Karpas-422 (cell line): ENCODE measurements around the gene CTDSPL2. TPM values are rescaled to one million over a fixed set of nuclear protein-coding genes. Genes with fewer than 3 reads are reported as not detected.
"Not testable (repeated sequence)": the region's sequence is repeated elsewhere in the genome, so short reads cannot be mapped to it uniquely, and the experiment has no call there.

ENCODE experiments used
- DNase-seq: peaks from one replicate; pipeline ENCODE4 v3.0.0-alpha.2; 2015
- H2AFZ ChIP-seq: fragments of 200-600 bp; sonication (generic); 2 replicates; pipeline ENCODE4 v1.6.1; 2014; ENCODE audit warnings: antibody characterized with exemption, low read length, mixed read lengths
- H3K27ac ChIP-seq: fragments of 200-600 bp; sonication (generic); 2 replicates; pipeline ENCODE4 v1.5.1; 2014; ENCODE audit warnings: mild to moderate bottlenecking, low read length, moderate library complexity
- H3K27me3 ChIP-seq: fragments of 200-600 bp; sonication (generic); 2 replicates; pipeline ENCODE4 v1.6.1; 2014; ENCODE audit warnings: low read length, mixed read lengths
- H3K36me3 ChIP-seq: fragments of 200-600 bp; sonication (generic); 2 replicates; pipeline ENCODE4 v1.6.1; 2014; ENCODE audit warnings: low read length, mixed read lengths; ENCODE audit not compliant: insufficient read depth
- H3K4me1 ChIP-seq: fragments of 200-600 bp; sonication (generic); 2 replicates; pipeline ENCODE4 v1.6.1; 2014; ENCODE audit warnings: mild to moderate bottlenecking, low read length, mixed read lengths
- H3K4me2 ChIP-seq: fragments of 200-600 bp; sonication (generic); 2 replicates; pipeline ENCODE4 v1.6.1; 2014; ENCODE audit warnings: low read length, low read depth, mild to moderate bottlenecking; ENCODE audit not compliant: poor library complexity, severe bottlenecking
- H3K4me3 ChIP-seq: fragments of 200-600 bp; sonication (generic); 2 replicates; pipeline ENCODE4 v1.5.1; 2014; ENCODE audit warnings: mild to moderate bottlenecking, antibody characterized with exemption, low read length, mixed read lengths
- H3K79me2 ChIP-seq: fragments of 200-600 bp; sonication (generic); 2 replicates; pipeline ENCODE4 v1.6.1; 2014; ENCODE audit warnings: mild to moderate bottlenecking, low read length, mixed read lengths
- H3K9ac ChIP-seq: fragments of 200-600 bp; sonication (generic); 2 replicates; pipeline ENCODE4 v1.6.0; 2014; ENCODE audit warnings: low read length
- H3K9me2 ChIP-seq: fragments of 200-600 bp; sonication (generic), shearing (Covaris generic); replicated peaks from 2 replicates; pipeline ENCODE4 v1.6.0; 2014; ENCODE audit warnings: mild to moderate bottlenecking, low read length, moderate library complexity; ENCODE audit not compliant: insufficient read depth
- H3K9me3 ChIP-seq: fragments of 300-700, 200-600 bp; sonication (generic); 2 replicates; pipeline ENCODE4 v1.6.1; 2014; ENCODE audit warnings: low read length, mixed read lengths
- H4K20me1 ChIP-seq: fragments of 200-600 bp; sonication (generic); 2 replicates; pipeline ENCODE4 v1.6.1; 2014; ENCODE audit warnings: mild to moderate bottlenecking, antibody characterized with exemption, low read length, low read depth; ENCODE audit not compliant: insufficient read depth
- total RNA-seq: library from RNA; depleted of rRNA; stranded (reverse); fragments of >200 nt; shearing (Covaris generic); gene quantifications from 2 replicates; pipeline ENCODE4 v1.2.3, GENCODE V29; 2014; ENCODE audit warnings: low replicate concordance

CTDSPL2 gene
- total RNA-seq, 1 experiment from 2014 or later: 136 TPM

DNA sequence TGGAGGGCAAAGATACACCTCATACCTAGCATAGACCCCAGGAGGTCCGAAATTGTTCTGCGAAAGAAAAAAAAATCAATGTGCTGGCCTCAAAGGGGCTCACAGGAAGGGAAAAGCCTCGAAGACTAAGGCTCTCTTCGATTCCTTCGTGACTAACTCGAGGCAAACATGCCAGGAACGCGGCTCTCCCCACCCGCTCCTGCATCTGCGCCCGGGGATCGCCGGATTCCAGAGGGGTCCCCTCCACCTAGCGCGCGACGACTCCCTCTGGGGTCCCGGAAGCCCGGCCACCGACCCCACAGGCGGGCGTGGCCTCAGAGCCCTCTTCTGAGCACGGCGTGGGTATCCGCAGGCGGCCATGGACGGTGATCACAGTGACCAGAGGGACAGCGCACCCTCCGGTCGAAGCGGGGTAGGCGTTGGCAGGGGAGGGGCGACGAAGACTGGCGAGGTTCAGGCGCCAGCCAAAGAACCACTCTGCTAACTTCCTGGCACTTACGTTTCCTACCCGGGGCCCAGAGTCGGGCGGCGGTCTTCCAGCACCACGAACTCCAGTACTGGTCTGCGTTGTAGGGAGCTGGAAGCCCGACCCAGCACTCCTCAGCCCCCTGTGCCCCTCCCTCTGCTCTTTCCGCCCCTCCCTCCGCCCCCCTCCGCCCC, 109.0 kb downstream of the CTDSPL2 start:
- no peak for DNase-seq
- H3K9me3 ChIP-seq: no peaks in the 10 kb centered on the region
- H3K79me2 ChIP-seq: peaks cover 57% of the 10 kb centered on the region
- H3K4me2 ChIP-seq: peak overlapping the region; percentile 77
- H3K36me3 ChIP-seq: peaks cover 18% of the 10 kb centered on the region
- H3K9me2 ChIP-seq: no peaks in the 10 kb centered on the region
- H3K9ac ChIP-seq: peak overlapping the region; percentile 86
- H4K20me1 ChIP-seq: peaks cover 10% of the 10 kb centered on the region
- H2AFZ ChIP-seq: peak overlapping the region; percentile 22
- no peaks in the 10 kb centered on the region for H3K27me3 ChIP-seq
- peak overlapping the region; percentile 43 for H3K27ac ChIP-seq
- peak overlapping the region; percentile 74 for H3K4me3 ChIP-seq
- H3K4me1 ChIP-seq: peaks cover 30% of the 10 kb centered on the region

- Histone ChIP-seq H3K9me2 (no peaks in the 10 kb centered on the region), H3K36me3 (peaks cover 25% of the 10 kb centered on the region), H3K4me3 (peak within 1 kb of the TSS; percentile 99), H3K4me1 (peaks cover 37% of the 10 kb centered on the region), H3K27me3 (no peaks in the 10 kb centered on the region), H3K27ac (peak within 1 kb of the TSS; percentile 68), H3K9ac (peak within 1 kb of the TSS; percentile 96), H3K79me2 (peaks cover 64% of the 10 kb centered on the region), H4K20me1 (peaks cover 10% of the 10 kb centered on the region), H2AFZ (peak within 1 kb of the TSS; percentile 31), H3K9me3 (no peaks in the 10 kb centered on the region), H3K4me2 (peak within 1 kb of the TSS; percentile 96)
- peak; percentile 98 for DNase-seq
Measured at GRCh38 chr15:44536962-44537734, 109.7 kb downstream of the CTDSPL2 start, which contains the start of gene EIF3J. Gene EIF3J (plus strand): TSS chr15:44537147. CDS start chr15:44537195, 48 bp downstream.

DNA sequence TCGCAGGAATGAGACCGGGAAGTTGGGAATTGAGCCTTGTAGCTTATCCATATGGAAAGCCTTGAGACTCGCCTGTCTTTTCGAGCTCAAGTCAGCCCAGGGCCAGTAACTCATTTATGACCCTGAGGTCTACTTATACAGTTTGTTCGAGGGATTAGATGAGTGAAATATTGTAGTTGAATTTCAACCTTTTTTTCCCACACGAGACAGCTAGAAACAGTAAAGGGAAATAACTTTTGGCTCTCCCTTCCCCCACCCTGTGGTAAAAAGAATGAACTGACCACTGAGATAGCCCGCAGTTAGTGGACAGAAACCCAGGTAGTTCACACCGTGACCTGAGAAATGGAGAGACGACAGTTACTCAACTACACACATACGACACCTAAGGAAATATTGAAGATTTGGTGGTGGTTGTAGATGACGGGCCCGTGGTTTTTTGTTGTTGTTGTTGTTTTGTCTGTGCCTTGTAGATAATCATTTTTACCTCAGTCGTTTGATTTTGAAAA, 110.4 kb downstream of the CTDSPL2 start:
- H3K79me2 ChIP-seq: peaks cover 71% of the 10 kb centered on the region
- H4K20me1 ChIP-seq: peaks cover 10% of the 10 kb centered on the region
- H3K4me2 ChIP-seq: peak overlapping the region; percentile 96
- H3K9ac ChIP-seq: peak overlapping the region; percentile 96
- H3K27ac ChIP-seq: peak overlapping the region; percentile 68
- peaks cover 30% of the 10 kb centered on the region for H3K36me3 ChIP-seq
- H3K4me3 ChIP-seq: peak overlapping the region; percentile 99
- peaks cover 38% of the 10 kb centered on the region for H3K4me1 ChIP-seq
- no peaks in the 10 kb centered on the region for H3K9me3 ChIP-seq
- H2AFZ ChIP-seq: no peak overlapping the region
- H3K27me3 ChIP-seq: no peaks in the 10 kb centered on the region
- no peaks in the 10 kb centered on the region for H3K9me2 ChIP-seq
- DNase-seq: peak; percentile 47

DNA sequence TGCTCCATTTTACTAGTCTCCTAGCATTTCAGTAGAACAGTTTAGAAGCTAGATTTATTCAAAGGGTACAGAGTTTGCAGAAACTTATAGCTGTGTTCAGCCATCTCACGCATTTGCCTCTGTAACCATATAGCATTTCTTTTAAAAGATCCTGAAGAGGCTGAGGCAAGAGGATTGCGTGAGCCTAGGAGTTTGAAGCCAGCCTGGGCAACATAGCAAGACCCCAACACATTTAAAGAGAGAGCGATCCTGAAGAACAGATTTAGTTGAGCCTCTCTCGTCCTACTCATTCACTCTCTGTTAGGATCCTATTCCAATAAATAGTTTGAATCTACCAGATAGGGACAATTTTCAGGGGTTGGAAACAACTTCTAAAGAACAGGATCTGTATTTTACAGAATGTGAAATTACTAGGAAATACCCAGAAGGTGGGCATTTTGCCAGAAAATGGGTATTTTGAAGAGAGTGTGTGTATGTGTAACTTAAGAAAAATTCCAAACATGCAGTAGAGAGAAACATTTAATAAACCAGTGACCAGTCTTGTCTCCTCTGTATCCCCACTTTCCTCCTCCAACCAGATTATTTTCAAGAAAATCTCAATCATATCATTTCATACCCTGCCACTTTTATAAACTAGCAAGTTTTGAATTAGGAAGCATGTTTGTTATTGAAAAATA, 114.0 kb downstream of the CTDSPL2 start:
- no peaks in the 10 kb centered on the region for H3K9me2 ChIP-seq
- peaks cover 42% of the 10 kb centered on the region for H3K36me3 ChIP-seq
- peaks cover 90% of the 10 kb centered on the region for H3K79me2 ChIP-seq
- H3K4me3 ChIP-seq: no peak overlapping the region
- no peak overlapping the region for H2AFZ ChIP-seq
- H3K9ac ChIP-seq: no peak overlapping the region
- no peak for DNase-seq
- H3K27ac ChIP-seq: 0 out of 2 replicates have a peak overlapping the region, but pooled peaks have one; percentile 1
- H3K9me3 ChIP-seq: no peaks in the 10 kb centered on the region
- H3K4me2 ChIP-seq: peak overlapping the region; percentile 8
- H4K20me1 ChIP-seq: peaks cover 17% of the 10 kb centered on the region
- no peaks in the 10 kb centered on the region for H3K27me3 ChIP-seq
- peaks cover 43% of the 10 kb centered on the region for H3K4me1 ChIP-seq

- H3K9me2 ChIP-seq: no peaks in the 10 kb centered on the region
- DNase-seq: no peak
- no peaks in the 10 kb centered on the region for H3K9me3 ChIP-seq
- H2AFZ ChIP-seq: no peak overlapping the region
- peaks cover 44% of the 10 kb centered on the region for H3K4me1 ChIP-seq
- H3K4me2 ChIP-seq: no peak overlapping the region
- H3K27me3 ChIP-seq: no peaks in the 10 kb centered on the region
- H3K79me2 ChIP-seq: peaks cover 95% of the 10 kb centered on the region
- H3K4me3 ChIP-seq: no peak overlapping the region
- H4K20me1 ChIP-seq: peaks cover 15% of the 10 kb centered on the region
- H3K27ac ChIP-seq: 0 out of 2 replicates have a peak overlapping the region, but pooled peaks have one; percentile 1
- peaks cover 43% of the 10 kb centered on the region for H3K36me3 ChIP-seq
- H3K9ac ChIP-seq: no peak overlapping the region
Measured at GRCh38 chr15:44542596-44542995, 115.2 kb downstream of the CTDSPL2 start.

- peaks cover 11% of the 10 kb centered on the region; the same call in 1 of the 2 replicates for H4K20me1 ChIP-seq
- DNase-seq: not testable (repeated sequence)
- peaks cover 38% of the 10 kb centered on the region for H3K36me3 ChIP-seq
Measured at GRCh38 chr15:44544745-44545144, 117.3 kb downstream of the CTDSPL2 start.

DNA sequence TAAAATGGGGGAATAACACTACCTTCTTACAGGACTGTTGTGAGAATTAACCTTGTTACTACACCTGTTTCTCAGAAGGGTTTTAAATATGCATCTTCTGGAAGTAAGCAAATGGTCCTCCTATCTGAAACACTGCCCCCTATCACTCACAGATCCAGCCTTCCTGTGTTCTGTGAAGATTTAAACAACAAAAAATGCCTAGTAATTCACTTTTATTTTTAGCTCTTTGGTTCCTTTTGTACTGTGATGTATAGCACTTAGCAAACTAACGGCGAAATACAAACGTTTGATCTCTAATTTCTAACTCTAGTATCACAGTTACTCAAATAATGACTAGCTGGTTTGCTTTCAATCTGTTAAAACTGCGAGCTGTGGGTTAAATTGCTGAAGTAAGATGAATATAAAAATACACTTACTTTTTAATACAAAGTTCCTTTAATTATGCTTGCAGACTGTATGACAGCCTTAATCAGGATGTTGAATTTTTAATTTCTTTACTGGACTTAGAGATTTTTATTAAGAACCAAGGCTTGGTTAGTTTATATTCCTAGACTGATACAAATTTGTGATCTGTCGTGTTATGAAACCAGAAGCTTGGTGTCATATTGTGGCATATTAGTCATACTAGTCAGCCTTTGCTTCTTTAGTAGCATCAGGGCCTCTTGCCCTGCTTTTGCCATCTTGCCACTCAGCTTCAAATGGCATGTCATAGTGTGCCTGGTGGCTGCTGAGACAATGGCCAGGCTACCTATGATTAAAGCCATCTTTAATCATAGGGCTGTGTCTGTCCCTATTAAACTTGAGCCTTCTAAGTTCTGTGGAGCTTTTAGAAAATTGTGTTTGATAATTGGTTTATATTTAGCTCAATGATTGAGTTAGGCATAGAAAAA, 118.7 kb downstream of the CTDSPL2 start:
- peaks cover 35% of the 10 kb centered on the region for H3K36me3 ChIP-seq
- 0 out of 2 replicates have a peak overlapping the region, but pooled peaks have one; percentile 6 for H3K27ac ChIP-seq
- H3K9me3 ChIP-seq: no peaks in the 10 kb centered on the region
- H4K20me1 ChIP-seq: peaks cover 11% of the 10 kb centered on the region; the same call in 1 of the 2 replicates
- H3K4me1 ChIP-seq: peaks cover 38% of the 10 kb centered on the region
- no peaks in the 10 kb centered on the region for H3K9me2 ChIP-seq
- no peaks in the 10 kb centered on the region for H3K27me3 ChIP-seq
- peaks cover 98% of the 10 kb centered on the region for H3K79me2 ChIP-seq
- H2AFZ ChIP-seq: no peak overlapping the region
- H3K4me2 ChIP-seq: no peak overlapping the region
- DNase-seq: no peak
- H3K9ac ChIP-seq: no peak overlapping the region
- H3K4me3 ChIP-seq: no peak overlapping the region

More at GRCh38 chr15:44544745-44545144, 117.3 kb downstream of the CTDSPL2 start:
- H2AFZ ChIP-seq, H3K27me3 ChIP-seq, H3K4me3 ChIP-seq, H3K9me3 ChIP-seq, H3K9me2 ChIP-seq, H3K9ac ChIP-seq, H3K4me2 ChIP-seq, H3K27ac ChIP-seq: not testable (repeated sequence)
- Histone ChIP-seq H3K4me1 (peaks cover 31% of the 10 kb centered on the region), H3K79me2 (peaks cover 95% of the 10 kb centered on the region)
